Measurements from ENCODE around the gene PLP1.
"Not testable (repeated sequence)": the region's sequence is repeated elsewhere in the genome, so short reads cannot be mapped to it uniquely, and the experiment has no call there.

Gene PLP1

GRCh38 chrX:103781062-103781402, 4.4 kb downstream of the PLP1 start:
- no peak for DNase-seq

- no peak for DNase-seq
Observed at GRCh38 chrX:103781706-103782105, 5.1 kb downstream of the PLP1 start.

GRCh38 chrX:103782640-103783039, 6.0 kb downstream of the PLP1 start:
- DNase-seq, result no peak

- DNase-seq, result no peak
Observed at GRCh38 chrX:103783196-103783595, 6.6 kb downstream of the PLP1 start.

- DNase-seq, result no peak
Observed at GRCh38 chrX:103783971-103784370, 7.3 kb downstream of the PLP1 start.

GRCh38 chrX:103789004-103789403, 12.4 kb downstream of the PLP1 start:
- DNase-seq, result no peak

GRCh38 chrX:103791228-103791627, 14.6 kb downstream of the PLP1 start:
- DNase-seq, result no peak

- DNase-seq, result no peak
Observed at GRCh38 chrX:103791826-103792485, 15.3 kb downstream of the PLP1 start.

- DNase-seq, result no peak
Observed at GRCh38 chrX:103792916-103793544, 16.4 kb downstream of the PLP1 start.

- no peak for DNase-seq
Observed at GRCh38 chrX:103793545-103793940, 16.9 kb downstream of the PLP1 start.

GRCh38 chrX:103794119-103794518, 17.5 kb downstream of the PLP1 start:
- no peak for DNase-seq

GRCh38 chrX:103797691-103798090, 21.1 kb downstream of the PLP1 start:
- DNase-seq, result no peak

- no peak for DNase-seq
Observed at GRCh38 chrX:103800318-103800717, 23.7 kb downstream of the PLP1 start.

- no peak for DNase-seq
Observed at GRCh38 chrX:103805860-103806259, 29.2 kb downstream of the PLP1 start.

GRCh38 chrX:103806862-103807474, 30.3 kb downstream of the PLP1 start:
- DNase-seq, result no peak

GRCh38 chrX:103811858-103812257, 35.2 kb downstream of the PLP1 start:
- no peak for DNase-seq

- not testable (repeated sequence) for DNase-seq
Observed at GRCh38 chrX:103817101-103817500, 40.5 kb downstream of the PLP1 start.

GRCh38 chrX:103817502-103817901, 40.9 kb downstream of the PLP1 start:
- peak; percentile 56 for DNase-seq

GRCh38 chrX:103818842-103819619, 42.4 kb downstream of the PLP1 start:
- DNase-seq, result no peak

- not testable (repeated sequence) for DNase-seq
Observed at GRCh38 chrX:103820802-103821201, 44.2 kb downstream of the PLP1 start.

GRCh38 chrX:103823591-103823990, 47.0 kb downstream of the PLP1 start:
- no peak for DNase-seq

- no peak for DNase-seq
Observed at GRCh38 chrX:103825881-103826280, 49.2 kb downstream of the PLP1 start.

GRCh38 chrX:103828529-103828928, 51.9 kb downstream of the PLP1 start:
- no peak for DNase-seq

GRCh38 chrX:103830848-103831247, 54.2 kb downstream of the PLP1 start:
- no peak for DNase-seq
